Measurements from ENCODE around the gene MAP1LC3A. TPM values are rescaled to one million over a fixed set of nuclear protein-coding genes. Genes with fewer than 3 reads are reported as not detected.

MAP1LC3A gene
- total RNA-seq, 2 experiments from 2014 or later, result 0.92 to 1.0 TPM

GRCh38 chr20:34575271-34575670, 16.8 kb downstream of the MAP1LC3A start:
- no peaks in the 10 kb centered on the region for H3K9me3 Mint-ChIP-seq
- ATAC-seq (no peak), DNase-seq (no peak)
- ChIA-PET POLR2A (no interaction called here), CTCF (no interaction called here)
- no peaks in the 10 kb centered on the region for H3K27me3 Mint-ChIP-seq
- H3K27ac Mint-ChIP-seq, result no peak overlapping the region
- no peak overlapping the region for H3K4me3 Mint-ChIP-seq
- intact Hi-C loops (cut with micrococcal nuclease), result no loop called here
- H3K36me3 Mint-ChIP-seq (ENCODE audit: low read depth), result peaks cover 14% of the 10 kb centered on the region
- TF ChIP-seq CTCF (IDR thresholded peaks at IDR 0.05), result no peak
- peaks cover 13% of the 10 kb centered on the region for H3K4me1 Mint-ChIP-seq (ENCODE audit: low read depth)

DNA sequence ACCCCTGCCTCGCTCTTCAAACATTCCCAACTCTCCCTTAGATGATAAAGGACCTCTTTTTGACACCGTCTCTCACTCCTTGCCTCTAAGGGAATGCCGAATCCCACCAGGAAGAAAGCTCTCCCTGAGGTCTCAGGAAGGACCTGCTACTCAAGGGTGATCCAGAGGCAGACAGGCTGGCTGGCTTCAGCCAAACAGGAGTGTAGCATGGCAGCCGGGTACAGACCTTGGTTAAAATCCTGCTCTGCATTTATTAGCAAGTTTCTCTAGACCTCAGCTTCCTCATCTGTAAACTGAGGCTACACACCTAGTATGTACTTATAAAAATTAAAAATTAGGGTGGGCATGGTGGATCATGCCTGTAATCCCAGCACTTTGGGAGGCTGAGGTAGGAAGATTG, 17.2 kb downstream of the MAP1LC3A start:
- POLR2A ChIA-PET, result no interaction called here

GRCh38 chr20:34577061-34577460, 18.5 kb downstream of the MAP1LC3A start:
- no peak overlapping the region for H3K27ac Mint-ChIP-seq
- no peak for DNase-seq
- H3K27me3 Mint-ChIP-seq, result no peaks in the 10 kb centered on the region
- POLR2A ChIA-PET, result no interaction called here
- no peak overlapping the region for H3K4me3 Mint-ChIP-seq
- ATAC-seq, result no peak
- CTCF ChIA-PET, result interaction anchor here (1.3 kb wide), 1 partner anchor 264 kb away, joined by 4 read pairs; no protein-coding TSS in a partner anchor
- H3K9me3 Mint-ChIP-seq, result no peaks in the 10 kb centered on the region
- no peak for TF ChIP-seq CTCF (IDR thresholded peaks at IDR 0.05)
- intact Hi-C loops (cut with micrococcal nuclease), result no loop called here
- H3K36me3 Mint-ChIP-seq (ENCODE audit: low read depth), result peaks cover 11% of the 10 kb centered on the region
- peaks cover 21% of the 10 kb centered on the region for H3K4me1 Mint-ChIP-seq (ENCODE audit: low read depth)

More for the DNA sequence above, 17.2 kb downstream of the MAP1LC3A start:
- intact Hi-C loops (cut with micrococcal nuclease), result no loop called here
- Mint-ChIP-seq H3K4me1 (ENCODE audit: low read depth) (peaks cover 17% of the 10 kb centered on the region), H3K4me3 (no peak overlapping the region), H3K27ac (no peak overlapping the region), H3K9me3 (no peaks in the 10 kb centered on the region), H3K27me3 (no peaks in the 10 kb centered on the region), H3K36me3 (ENCODE audit: low read depth) (peaks cover 14% of the 10 kb centered on the region)
- no peak for ATAC-seq
- DNase-seq, result no peak
- CTCF ChIA-PET, result no interaction called here
- no peak for TF ChIP-seq CTCF (IDR thresholded peaks at IDR 0.05)

DNA sequence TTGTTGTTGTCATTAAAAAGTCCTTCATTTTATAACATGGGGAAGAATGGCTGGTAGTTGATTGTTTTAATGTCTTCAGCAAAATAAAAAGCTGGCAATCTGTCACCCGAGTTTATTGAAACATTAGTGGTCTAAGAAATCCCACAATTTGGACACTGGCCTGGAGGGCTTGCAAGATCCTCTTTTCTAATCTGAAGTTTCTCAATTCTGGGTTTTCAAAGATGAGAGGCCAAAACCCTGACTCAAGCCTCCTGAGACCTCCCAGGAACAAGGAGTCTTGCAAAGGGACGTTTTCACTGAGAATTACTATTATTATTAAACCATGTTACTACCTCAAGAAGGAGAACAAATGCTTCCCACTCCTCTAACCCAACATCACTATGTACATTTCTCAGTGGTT, 19.5 kb downstream of the MAP1LC3A start:
- intact Hi-C loops (cut with micrococcal nuclease), result no loop called here
- CTCF ChIA-PET, result interaction anchor here (1.3 kb wide), 1 partner anchor 265 kb away, joined by 4 read pairs; no protein-coding TSS in a partner anchor
- TF ChIP-seq CTCF (IDR thresholded peaks at IDR 0.05), result no peak
- no peak for DNase-seq
- no peak for ATAC-seq
- no peak overlapping the region for H3K4me3 Mint-ChIP-seq
- no peaks in the 10 kb centered on the region for H3K9me3 Mint-ChIP-seq
- no peaks in the 10 kb centered on the region for H3K27me3 Mint-ChIP-seq
- POLR2A ChIA-PET, result interaction anchor here (0.5 kb wide), 1 partner anchor 517 kb away, joined by 3 read pairs; no protein-coding TSS in a partner anchor
- H3K4me1 Mint-ChIP-seq (ENCODE audit: low read depth), result peaks cover 23% of the 10 kb centered on the region
- H3K36me3 Mint-ChIP-seq (ENCODE audit: low read depth), result peaks cover 11% of the 10 kb centered on the region
- H3K27ac Mint-ChIP-seq, result no peak overlapping the region

DNA sequence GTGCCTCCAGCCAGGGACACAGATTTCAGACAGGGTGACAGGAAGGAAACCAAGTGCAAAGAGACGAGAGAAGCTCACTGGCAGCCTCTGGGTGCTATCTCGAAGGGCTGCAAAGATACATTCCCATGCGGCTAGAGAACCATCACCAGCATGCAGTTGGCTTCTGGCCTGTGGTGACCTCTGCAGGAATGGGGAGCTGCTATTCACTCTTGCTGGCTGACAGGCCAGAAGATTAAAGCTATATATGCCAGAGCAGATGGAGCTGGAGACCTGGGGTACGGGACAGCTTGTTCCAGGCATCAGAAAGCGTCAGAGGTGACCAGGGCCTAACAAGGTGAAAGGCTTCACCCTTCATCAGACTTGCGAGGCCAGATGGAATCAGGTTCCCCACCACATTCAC, 20.0 kb downstream of the MAP1LC3A start:
- no peaks in the 10 kb centered on the region for H3K27me3 Mint-ChIP-seq
- no peak for ATAC-seq
- peaks cover 23% of the 10 kb centered on the region for H3K4me1 Mint-ChIP-seq (ENCODE audit: low read depth)
- TF ChIP-seq CTCF (IDR thresholded peaks at IDR 0.05), result no peak
- intact Hi-C loops (cut with micrococcal nuclease), result no loop called here
- no peak overlapping the region for H3K4me3 Mint-ChIP-seq
- H3K36me3 Mint-ChIP-seq (ENCODE audit: low read depth), result peaks cover 11% of the 10 kb centered on the region
- no peak overlapping the region for H3K27ac Mint-ChIP-seq
- no peaks in the 10 kb centered on the region for H3K9me3 Mint-ChIP-seq
- ChIA-PET CTCF (interaction anchor here (1.1 to 1.3 kb wide), 2 partner anchors 266 to 267 kb away, joined by 3 to 4 read pairs; no protein-coding TSS in a partner anchor), POLR2A (no interaction called here)
- no peak for DNase-seq

All from activated CD8-positive, alpha-beta T cell treated with anti-CD3 and anti-CD28 coated beads for 36 hours (primary cell).